GM21529 (cell line): ENCODE data around the gene TTYH3.

Source experiments
- ATAC-seq: cut with Tn5 transposase; IDR thresholded peaks from one replicate; pipeline ENCODE4 v1.9.1; 2021; ENCODE audit not compliant: unreplicated experiment

The TTYH3 gene

DNA sequence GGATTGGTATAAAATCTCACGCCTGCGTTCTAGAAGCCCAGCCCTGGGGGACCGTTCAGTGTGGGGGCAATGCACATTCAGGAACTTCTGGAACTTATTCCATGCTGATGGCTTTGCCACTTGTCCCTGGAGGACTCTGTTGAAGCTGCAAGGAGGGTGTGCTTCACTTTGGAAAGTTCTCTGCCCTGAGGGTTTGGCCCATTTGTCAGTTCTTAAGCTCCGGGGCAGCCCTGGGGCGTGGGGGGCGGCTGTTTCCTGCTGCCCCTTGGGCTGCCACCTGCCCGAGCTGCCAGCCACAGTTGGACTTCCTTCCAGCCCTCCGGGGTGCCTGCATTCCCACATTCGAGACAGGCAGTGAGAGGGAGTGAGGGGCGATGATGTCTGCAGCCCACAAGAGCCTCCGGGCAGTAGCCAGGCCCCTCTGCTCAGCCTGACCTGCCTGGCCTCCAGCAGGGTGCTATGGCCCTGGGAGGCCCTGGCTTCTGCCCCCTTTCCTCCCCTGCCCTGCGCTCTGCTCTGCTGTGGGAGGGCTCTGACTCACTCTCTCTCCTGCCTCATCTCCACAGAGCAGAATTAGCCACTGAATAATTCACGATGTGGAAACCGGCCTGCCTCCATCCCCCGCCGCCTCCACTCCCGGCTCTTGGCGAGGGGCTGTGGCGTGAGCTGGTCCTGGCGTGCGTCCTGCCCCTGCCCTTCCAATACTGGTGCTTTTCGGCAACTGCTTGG is 1.9 kb downstream of the TTYH3 start:
- ATAC-seq: no peak

GRCh38 chr7:2634267-2635145 is 2.7 kb downstream of the TTYH3 start:
- ATAC-seq: no peak

- no peak for ATAC-seq
These were observed 3.4 kb downstream of the TTYH3 start for GRCh38 chr7:2635148-2635668.

DNA sequence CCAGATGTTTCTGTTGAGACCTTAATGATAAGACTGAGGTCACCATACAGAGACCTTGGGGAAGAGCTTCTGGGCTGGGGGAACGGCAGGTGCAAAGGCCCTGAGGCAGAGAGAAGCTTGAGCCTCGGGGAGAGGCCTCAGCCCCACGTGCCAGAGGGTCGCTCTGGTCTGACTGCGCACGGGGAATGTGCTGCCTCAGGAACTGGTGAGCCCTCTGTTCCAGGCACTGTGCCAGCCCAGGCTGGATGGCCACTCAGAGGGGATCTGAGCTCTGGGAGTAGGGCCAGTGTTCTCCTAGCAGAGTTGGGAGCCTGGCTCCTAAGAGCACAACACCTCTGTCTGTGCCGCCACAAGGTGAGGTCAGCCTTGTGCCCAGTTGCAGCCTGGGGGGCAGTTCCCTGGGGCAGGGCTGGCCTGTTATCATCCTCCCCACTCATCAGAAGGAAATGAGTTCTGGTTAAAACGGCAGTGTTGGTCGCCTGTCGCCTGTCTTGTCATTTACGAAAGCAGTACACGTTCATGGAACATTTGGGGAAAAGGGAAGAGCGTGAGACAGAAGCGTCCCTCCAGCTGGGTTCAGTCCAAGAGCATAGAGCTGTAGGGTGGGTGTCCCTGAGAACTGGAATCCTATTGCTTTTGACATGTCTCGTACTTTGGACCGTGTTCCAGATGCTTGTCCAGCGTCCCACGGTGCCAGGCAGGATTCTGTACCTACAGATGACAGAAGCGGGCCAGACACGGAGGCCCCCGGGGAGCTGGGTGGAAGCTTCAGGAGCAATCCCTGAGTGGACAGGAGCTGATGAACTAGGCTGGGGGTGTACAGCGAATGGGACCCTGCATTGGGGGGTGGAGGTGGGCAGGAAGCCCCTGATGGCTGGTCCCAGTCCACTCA is 4.3 kb downstream of the TTYH3 start:
- ATAC-seq: no peak

- ATAC-seq: no peak
These were observed 5.3 kb downstream of the TTYH3 start for GRCh38 chr7:2637066-2637471.

GRCh38 chr7:2637505-2638223 is 5.9 kb downstream of the TTYH3 start:
- peak; percentile 40 for ATAC-seq

DNA sequence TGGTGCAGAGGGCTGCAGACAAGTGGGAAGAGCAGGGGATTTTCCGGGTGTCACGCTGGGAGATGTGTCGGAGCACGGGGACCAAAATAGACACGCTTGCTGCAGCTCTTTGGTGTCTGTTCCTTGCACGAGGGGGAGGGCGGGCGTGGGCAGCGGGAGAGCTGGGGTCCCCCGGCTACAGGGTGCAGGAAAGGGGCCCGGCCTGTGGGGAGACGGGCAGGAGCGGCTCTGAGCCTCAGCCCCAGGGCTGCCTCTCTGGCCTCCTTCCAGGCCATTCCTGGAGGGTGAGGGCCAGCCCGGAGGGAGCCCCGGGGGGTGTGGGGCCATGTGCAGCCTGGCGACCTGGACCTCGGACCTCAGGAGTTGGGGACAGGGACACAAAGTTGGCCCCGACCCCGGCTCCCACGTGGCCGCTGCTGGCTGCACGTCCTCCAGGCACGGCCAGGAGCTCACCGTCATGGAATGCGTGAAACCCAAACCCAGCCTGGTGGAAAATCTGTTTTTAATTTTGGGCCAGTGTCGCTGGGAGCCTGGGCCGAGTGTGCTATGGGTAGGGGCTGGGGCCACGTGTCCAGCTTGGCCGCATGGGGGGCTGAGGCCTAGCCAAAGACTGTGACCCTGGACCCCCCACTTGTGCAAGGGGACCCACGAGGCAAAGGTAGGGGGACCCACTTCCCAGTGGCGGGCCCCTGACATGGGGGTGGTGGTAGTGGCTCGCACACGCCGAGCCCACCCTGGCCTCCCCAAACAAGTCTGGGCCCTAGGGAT is 6.6 kb downstream of the TTYH3 start:
- no peak for ATAC-seq

- ATAC-seq: no peak
These were observed 7.4 kb downstream of the TTYH3 start for GRCh38 chr7:2639181-2639681.

- ATAC-seq: no peak
These were observed 8.1 kb downstream of the TTYH3 start for GRCh38 chr7:2639695-2640481.

DNA sequence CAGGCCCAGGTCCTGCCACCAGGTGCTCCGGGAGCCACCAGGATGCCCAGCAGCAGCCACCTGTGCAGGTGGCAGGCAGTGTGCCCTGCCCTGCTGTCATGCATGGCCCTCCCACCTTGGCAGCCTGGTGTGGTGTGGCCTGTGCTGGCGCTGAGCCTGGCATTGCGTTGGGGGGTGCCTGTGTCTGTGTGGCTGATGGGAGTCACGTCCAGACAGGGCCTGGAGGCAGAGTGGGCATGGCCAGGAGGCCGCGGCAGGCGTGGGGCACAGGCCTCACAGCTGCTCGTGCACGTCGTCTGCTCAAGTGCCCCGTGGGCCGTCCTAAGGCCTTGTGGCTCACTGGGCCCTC is 8.7 kb downstream of the TTYH3 start:
- ATAC-seq: no peak

GRCh38 chr7:2640846-2641316 is 9.1 kb downstream of the TTYH3 start:
- ATAC-seq: no peak

- ATAC-seq: peak; percentile 54
These were observed 9.9 kb downstream of the TTYH3 start for GRCh38 chr7:2641406-2642393.

DNA sequence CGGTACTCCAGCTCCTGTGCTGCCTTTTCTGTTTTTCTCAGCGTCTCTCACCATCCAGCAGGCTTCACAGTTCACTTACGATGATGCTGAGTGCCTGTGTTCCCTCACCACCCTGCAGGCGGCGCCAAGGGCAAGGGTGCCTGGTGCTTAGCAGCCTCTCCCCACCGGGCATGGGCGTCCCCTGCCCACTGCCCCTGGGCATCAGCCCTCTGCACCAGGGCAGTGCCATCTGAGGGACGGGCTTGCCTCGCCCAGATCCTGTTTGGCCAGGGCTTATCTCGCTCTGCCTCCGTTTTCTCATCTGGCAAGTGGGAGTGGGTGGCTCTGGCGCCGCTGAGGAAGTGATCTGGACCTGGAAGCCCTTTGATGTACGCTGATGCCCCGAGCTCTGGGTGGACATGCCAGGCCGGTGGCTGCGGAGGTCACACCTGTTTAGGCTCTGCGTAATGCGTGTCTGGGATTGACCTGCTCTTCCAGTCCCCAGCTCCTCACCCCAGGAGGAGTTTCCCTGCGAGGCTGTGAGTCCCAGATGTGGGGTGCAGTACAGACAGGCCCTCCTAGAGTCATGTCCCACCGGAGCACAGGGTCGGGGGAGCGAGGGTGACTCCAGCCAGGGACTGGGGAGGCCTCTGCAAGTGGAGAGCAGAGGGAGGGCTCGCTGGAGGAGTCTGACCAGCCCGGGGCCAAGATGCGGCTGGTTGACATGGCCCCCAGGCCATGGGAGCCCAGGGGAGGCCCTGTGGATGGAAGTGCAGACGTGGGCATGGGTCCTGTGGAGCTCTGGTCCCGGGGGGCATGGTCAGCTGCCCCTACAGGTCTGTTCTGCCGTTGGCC is 11.8 kb downstream of the TTYH3 start:
- ATAC-seq: no peak

GRCh38 chr7:2644220-2644561 is 12.4 kb downstream of the TTYH3 start:
- no peak for ATAC-seq

GRCh38 chr7:2644562-2645273 is 12.9 kb downstream of the TTYH3 start:
- peak; percentile 22 for ATAC-seq

GRCh38 chr7:2645274-2645868 is 13.6 kb downstream of the TTYH3 start:
- ATAC-seq: peak; percentile 47
